ENCODE results near the gene CEP43.

Gene CEP43, protein sequence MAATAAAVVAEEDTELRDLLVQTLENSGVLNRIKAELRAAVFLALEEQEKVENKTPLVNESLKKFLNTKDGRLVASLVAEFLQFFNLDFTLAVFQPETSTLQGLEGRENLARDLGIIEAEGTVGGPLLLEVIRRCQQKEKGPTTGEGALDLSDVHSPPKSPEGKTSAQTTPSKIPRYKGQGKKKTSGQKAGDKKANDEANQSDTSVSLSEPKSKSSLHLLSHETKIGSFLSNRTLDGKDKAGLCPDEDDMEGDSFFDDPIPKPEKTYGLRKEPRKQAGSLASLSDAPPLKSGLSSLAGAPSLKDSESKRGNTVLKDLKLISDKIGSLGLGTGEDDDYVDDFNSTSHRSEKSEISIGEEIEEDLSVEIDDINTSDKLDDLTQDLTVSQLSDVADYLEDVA

GRCh38 chr6:166999145-166999883 is at the start of gene CEP43:
TSS of gene CEP43 (plus strand) at chr6:166999397. CDS start at chr6:166999413, 16 bp downstream.
- peak; percentile 72 for DNase-seq

GRCh38 chr6:166949528-166950442 is 49.4 kb upstream of the CEP43 start:
- DNase-seq: no peak

- DNase-seq: no peak
Measured at GRCh38 chr6:166950443-166950821, 48.8 kb upstream of the CEP43 start.

DNA sequence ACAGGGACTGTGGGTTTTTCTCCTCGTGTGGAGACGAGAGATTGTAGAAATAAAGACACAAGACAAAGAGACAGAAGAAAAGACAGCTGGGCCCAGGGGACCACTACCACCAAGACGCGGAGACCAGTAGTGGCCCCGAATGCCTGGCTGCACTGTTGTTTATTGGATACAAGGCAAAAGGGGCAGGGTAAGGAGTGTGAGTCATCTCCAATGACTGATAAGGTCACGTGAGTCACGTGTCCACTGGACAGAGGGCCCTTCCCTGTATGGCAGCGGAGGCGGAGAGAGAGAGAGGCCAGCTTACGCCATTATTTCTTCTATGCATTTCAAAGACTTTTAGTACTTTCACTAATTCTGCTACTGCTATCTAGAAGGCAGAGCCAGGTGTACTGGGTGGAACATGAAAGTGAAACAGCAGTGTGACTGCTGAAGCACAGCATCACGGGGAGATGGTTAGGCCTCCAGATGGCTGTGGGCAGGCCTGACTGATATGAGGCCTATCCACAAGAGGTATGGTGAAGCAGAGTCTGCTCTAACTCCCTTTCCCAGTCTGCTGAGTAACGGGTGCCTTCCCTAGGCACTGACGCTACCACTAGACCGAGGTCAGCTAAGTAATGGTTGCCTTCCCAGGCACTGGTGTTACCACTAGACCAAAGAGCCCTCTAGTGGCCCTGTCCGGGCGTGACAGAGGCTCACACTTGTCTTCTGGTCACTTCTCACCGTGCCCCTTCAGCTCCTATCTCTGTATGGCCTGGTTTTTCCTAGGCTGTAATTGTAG is 48.1 kb upstream of the CEP43 start:
- DNase-seq: peak; percentile 8

- DNase-seq: no peak
Measured at GRCh38 chr6:166951670-166952060, 47.5 kb upstream of the CEP43 start.

DNA sequence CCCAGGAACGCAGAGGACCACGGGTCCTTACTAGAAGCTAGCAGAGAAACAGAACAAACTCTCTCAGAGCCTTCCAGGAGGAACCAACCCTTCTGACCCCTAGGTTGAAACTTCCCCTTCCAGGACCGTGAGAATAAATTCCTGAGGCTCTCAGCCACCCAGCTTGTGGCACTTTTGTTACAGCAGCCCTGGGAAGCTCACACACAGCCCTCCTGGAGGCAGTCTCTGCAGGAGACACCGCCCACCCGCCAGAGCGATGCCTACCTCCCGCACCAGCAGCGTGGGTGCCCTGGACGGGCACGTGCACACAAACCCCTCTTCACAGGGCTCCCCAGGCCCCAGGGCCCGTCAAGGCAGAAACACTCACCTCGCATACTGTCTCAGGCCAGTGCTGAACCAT is 47.1 kb upstream of the CEP43 start:
- no peak for DNase-seq

GRCh38 chr6:166952567-166953486 is 46.4 kb upstream of the CEP43 start:
- DNase-seq: no peak

- DNase-seq: no peak
Measured at GRCh38 chr6:166954118-166954713, 45.0 kb upstream of the CEP43 start.

- no peak for DNase-seq
Measured at GRCh38 chr6:166955121-166955864, 43.9 kb upstream of the CEP43 start.

DNA sequence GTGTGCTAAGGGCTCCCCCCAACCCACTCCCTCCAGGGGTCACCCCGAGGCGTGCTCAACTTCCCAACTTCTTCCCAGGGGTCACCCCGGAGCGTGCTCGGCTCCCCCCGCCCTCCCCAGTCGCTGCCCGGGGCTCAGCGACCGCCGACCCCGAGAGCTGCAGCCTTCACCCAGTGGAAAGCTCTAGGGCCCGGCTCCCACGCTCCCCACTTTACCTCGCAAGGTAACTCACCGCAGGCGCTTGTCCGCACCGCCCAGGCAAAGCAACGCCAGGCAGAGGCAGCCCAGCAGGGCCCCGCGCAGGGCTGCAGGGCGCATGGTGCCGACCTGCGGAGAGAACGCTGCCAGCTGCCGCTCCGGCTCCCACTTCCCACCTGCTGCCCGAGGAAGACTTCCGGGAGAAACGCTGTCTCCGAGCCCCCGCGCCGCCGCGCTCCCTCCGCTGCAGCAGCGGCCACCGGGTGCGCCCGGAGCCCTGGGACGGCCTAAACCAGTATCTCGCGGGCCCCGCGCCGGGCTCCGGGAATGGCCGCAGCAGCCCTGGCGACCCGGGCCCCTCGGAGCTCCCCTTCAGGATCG is 43.2 kb upstream of the CEP43 start:
- no peak for DNase-seq

- DNase-seq: peak; percentile 16
Measured at GRCh38 chr6:166956444-166957086, 42.6 kb upstream of the CEP43 start, which contains the start of gene RNASET2. TSS of gene RNASET2 (minus strand) at chr6:166956550. CDS start at chr6:166956182, 368 bp downstream.

DNA sequence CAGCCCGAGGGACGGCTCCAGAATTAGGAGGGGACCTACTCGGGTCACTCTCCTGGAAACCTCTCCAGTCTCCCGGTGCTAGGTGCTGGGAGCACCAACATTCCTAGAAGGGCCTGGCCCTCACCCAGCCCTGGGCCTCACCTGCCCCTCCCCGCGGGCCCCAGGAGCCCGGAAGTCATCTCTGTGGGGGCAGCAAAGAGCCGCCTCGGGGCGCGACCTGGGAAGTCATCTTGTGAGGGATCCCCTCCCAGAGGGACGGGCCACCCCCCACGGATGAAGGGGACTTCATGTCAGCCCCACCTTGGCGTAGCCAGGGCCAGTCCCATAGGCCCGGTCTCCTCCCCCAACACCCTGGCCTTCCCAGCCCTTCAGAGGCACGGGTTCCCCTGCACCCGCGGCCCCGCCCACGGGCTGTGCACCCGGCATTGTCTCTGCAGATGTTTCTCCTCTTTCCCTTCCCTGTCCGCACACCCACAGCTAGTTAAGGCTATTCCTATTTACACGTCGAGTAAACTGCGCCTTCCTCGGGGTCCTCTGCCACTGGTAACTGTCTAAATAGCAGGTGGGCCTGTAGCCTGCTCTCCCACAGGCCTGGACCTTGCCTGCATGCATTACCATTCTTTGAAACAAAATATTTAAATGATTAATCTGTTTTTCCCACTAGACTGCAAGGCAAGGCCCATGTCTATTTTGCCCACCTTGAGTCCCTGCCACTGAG is 42.0 kb upstream of the CEP43 start:
- DNase-seq: no peak

- DNase-seq: no peak
Measured at GRCh38 chr6:166957805-166958076, 41.5 kb upstream of the CEP43 start.

DNA sequence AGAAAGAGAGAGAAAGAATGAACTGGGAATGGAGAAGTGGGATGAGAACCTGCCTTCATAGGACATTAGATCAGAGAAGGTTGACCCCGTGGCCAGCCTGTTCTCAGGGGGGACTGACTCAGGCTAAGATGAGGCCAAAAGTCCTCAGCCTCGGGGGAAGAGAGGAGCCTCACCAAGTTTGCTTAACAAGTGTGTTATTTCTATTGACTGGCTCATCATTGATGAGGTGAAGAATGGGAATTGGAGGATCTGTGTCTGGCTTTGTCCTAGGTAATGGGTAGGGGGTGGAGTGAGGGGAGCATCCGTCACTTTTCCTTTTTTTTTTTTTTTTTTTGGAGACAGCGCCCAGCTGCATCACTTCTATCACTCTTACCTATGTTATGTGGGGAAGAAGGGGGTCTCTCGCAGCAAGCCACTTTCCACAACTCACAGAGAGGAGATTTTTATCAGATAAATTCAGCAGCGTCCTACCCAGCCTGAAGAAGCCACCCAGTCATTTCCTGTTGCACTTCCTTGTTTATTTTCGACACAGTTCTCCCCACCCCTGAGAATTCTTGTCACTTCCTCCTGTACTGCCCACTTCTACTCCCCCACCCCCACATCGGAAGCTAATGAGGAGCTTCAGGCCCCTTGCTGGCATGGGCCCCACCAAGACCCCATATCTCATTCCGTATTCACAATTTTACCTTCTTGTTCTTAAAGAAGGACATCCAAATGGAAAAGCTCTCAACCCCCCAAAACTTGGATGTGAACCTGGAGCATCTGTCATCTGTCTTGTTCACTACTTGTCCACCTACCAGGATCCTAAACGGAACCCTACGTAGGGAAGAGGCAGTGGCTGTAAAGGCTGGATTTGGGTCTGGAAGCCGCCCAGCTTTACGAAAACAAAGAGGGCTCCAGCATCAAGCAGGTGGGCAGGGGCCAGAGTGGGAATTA is 40.0 kb upstream of the CEP43 start:
- no peak for DNase-seq

GRCh38 chr6:166959911-166960608 is 39.1 kb upstream of the CEP43 start:
- no peak for DNase-seq

DNA sequence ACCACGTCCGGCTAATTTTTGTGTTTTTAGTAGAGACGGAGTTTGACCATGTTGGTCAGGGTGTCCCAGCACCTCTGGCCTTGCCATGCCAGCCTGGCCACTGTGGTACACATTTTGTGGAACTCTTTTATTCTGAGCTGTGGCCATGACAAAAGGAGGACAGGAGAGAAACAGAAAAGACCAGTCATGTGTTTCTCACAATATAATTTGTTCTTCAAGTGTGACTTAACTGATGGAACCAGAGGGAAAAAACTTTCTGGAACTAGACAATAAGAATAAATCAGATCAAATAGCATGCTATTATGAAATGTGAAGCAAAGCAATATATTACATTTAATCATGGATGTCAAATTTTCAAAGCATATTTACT is 38.6 kb upstream of the CEP43 start:
- DNase-seq: no peak

GRCh38 chr6:166966268-166966667 is 32.9 kb upstream of the CEP43 start:
- DNase-seq: no peak

All from NCI-H524 treated with DMSO at 0.1 percent for 48 hours (cell line).